Osteoblast (primary cell): ENCODE data around the gene PDCD11. TPM values are rescaled to one million over a fixed set of nuclear protein-coding genes. Genes with fewer than 3 reads are reported as not detected.

Experiments
- DNase-seq: peaks from one replicate; pipeline ENCODE4 v3.0.0; 2011; ENCODE audit warnings: low spot score, mixed read lengths; ENCODE audit not compliant: insufficient read length; ENCODE audit errors: missing footprints
- H2AFZ ChIP-seq: 2 replicates; pipeline ENCODE4 v1.6.0; 2011; ENCODE audit warnings: mild to moderate bottlenecking, low read length
- H3K27ac ChIP-seq: 2 replicates; pipeline ENCODE4 v1.5.1; 2011; ENCODE audit warnings: mild to moderate bottlenecking, low read depth, low read length, moderate library complexity
- H3K27me3 ChIP-seq: 2 replicates; pipeline ENCODE4 v1.6.0; 2012; ENCODE audit warnings: mild to moderate bottlenecking, control low read depth, inconsistent platforms, low read length, moderate library complexity; ENCODE audit not compliant: insufficient read depth
- H3K36me3 ChIP-seq: 2 replicates; pipeline ENCODE4 v1.5.1; 2011; ENCODE audit warnings: mild to moderate bottlenecking, low read length, control low read depth, moderate library complexity; ENCODE audit not compliant: insufficient read depth
- H3K4me1 ChIP-seq: 2 replicates; pipeline ENCODE4 v1.5.1; 2011; ENCODE audit warnings: mild to moderate bottlenecking, low read length, control low read depth, moderate library complexity; ENCODE audit not compliant: insufficient read depth
- H3K4me2 ChIP-seq: 2 replicates; pipeline ENCODE4 v1.6.0; 2011; ENCODE audit warnings: mild to moderate bottlenecking, low read length; ENCODE audit not compliant: insufficient read depth
- H3K4me3 ChIP-seq: fragments of 200-600 bp; sonication (generic); 3 replicates; pipeline ENCODE4 v1.5.1; 2012; ENCODE audit warnings: mild to moderate bottlenecking, low read length, inconsistent platforms; ENCODE audit not compliant: insufficient read depth
- H3K79me2 ChIP-seq: 2 replicates; pipeline ENCODE4 v1.6.0; 2012; ENCODE audit warnings: mild to moderate bottlenecking, low read length, control low read depth, inconsistent platforms; ENCODE audit not compliant: insufficient read depth
- H3K9me3 ChIP-seq: 2 replicates; pipeline ENCODE4 v1.5.1; 2011; ENCODE audit warnings: low read depth, low read length, control low read depth
- H4K20me1 ChIP-seq: 2 replicates; pipeline ENCODE4 v1.6.0; 2012; ENCODE audit warnings: mild to moderate bottlenecking, low read length, control low read depth; ENCODE audit not compliant: insufficient read depth
- CTCF ChIP-seq: IDR thresholded peaks from 2 replicates; pipeline ENCODE4 v1.5.1; 2011; ENCODE audit warnings: mild to moderate bottlenecking, low read depth, low read length, moderate library complexity; ENCODE audit errors: extremely low read depth
- total RNA-seq: library from RNA; depleted of rRNA; stranded (reverse); fragments of >200 nt; gene quantifications from 2 replicates; pipeline ENCODE4 v1.2.3, GENCODE V29; 2012

Gene PDCD11
- total RNA-seq, 1 donor: 18.8 TPM

GRCh38 chr10:103474077-103474476 is 77.7 kb downstream of the PDCD11 start:
- H3K4me3 ChIP-seq: no peak overlapping the region
- no peak overlapping the region for H2AFZ ChIP-seq
- H3K4me1 ChIP-seq: no peaks in the 10 kb centered on the region
- no peaks in the 10 kb centered on the region for H3K27me3 ChIP-seq
- no peaks in the 10 kb centered on the region for H3K9me3 ChIP-seq
- no peak overlapping the region for H3K4me2 ChIP-seq
- DNase-seq: peak; percentile 61
- no peaks in the 10 kb centered on the region for H3K79me2 ChIP-seq
- H4K20me1 ChIP-seq: no peaks in the 10 kb centered on the region
- H3K27ac ChIP-seq: no peak overlapping the region
- no peaks in the 10 kb centered on the region for H3K36me3 ChIP-seq
- no peak for TF ChIP-seq CTCF

- no peak overlapping the region for H2AFZ ChIP-seq
- H4K20me1 ChIP-seq: no peaks in the 10 kb centered on the region
- no peak overlapping the region for H3K4me3 ChIP-seq
- DNase-seq: peak; percentile 34
- no peaks in the 10 kb centered on the region for H3K9me3 ChIP-seq
- H3K4me2 ChIP-seq: no peak overlapping the region
- H3K27ac ChIP-seq: no peak overlapping the region
- H3K4me1 ChIP-seq: peaks cover 2% of the 10 kb centered on the region
- no peaks in the 10 kb centered on the region for H3K27me3 ChIP-seq
- no peak for TF ChIP-seq CTCF
- H3K79me2 ChIP-seq: no peaks in the 10 kb centered on the region
- no peaks in the 10 kb centered on the region for H3K36me3 ChIP-seq
These were observed 79.0 kb downstream of the PDCD11 start for GRCh38 chr10:103475437-103475836.

- peak; percentile 78 for DNase-seq
- Histone ChIP-seq H3K4me1 (peaks cover 6% of the 10 kb centered on the region), H3K27me3 (no peaks in the 10 kb centered on the region), H3K9me3 (no peaks in the 10 kb centered on the region), H3K36me3 (no peaks in the 10 kb centered on the region), H3K79me2 (no peaks in the 10 kb centered on the region), H3K27ac (no peak overlapping the region), H3K4me2 (no peak overlapping the region), H2AFZ (no peak overlapping the region), H3K4me3 (no peak overlapping the region), H4K20me1 (no peaks in the 10 kb centered on the region)
- no peak for TF ChIP-seq CTCF
These were observed 79.8 kb downstream of the PDCD11 start for GRCh38 chr10:103476046-103476768.

- Histone ChIP-seq H3K9me3 (no peaks in the 10 kb centered on the region), H3K4me2 (no peak overlapping the region), H3K4me1 (peaks cover 6% of the 10 kb centered on the region), H3K27me3 (no peaks in the 10 kb centered on the region), H3K4me3 (no peak overlapping the region), H3K27ac (no peak overlapping the region), H3K79me2 (no peaks in the 10 kb centered on the region), H2AFZ (no peak overlapping the region), H4K20me1 (no peaks in the 10 kb centered on the region), H3K36me3 (no peaks in the 10 kb centered on the region)
- DNase-seq: peak; percentile 3
- no peak for TF ChIP-seq CTCF
These were observed 82.2 kb downstream of the PDCD11 start for GRCh38 chr10:103478671-103479070.
